CMK (cell line): ENCODE results near the gene IL24.

Experiments
- DNase-seq: peaks from one replicate; pipeline ENCODE4 v3.0.0-alpha.2; 2010; ENCODE audit warnings: low read depth

IL24 gene

GRCh38 chr1:206953626-206954025, 56.4 kb downstream of the IL24 start:
- no peak for DNase-seq
